Parathyroid adenoma (tissue), 2 donors: ENCODE data around the gene S100A10.

Source experiments
- H2AFZ ChIP-seq: fragments of 300-600 bp; sonication (generic); one replicate; pipeline ENCODE4 v1.7.0; 2017; ENCODE audit warnings: antibody characterized with exemption, mild to moderate bottlenecking
- H3K27ac ChIP-seq: fragments of 300-600 bp; sonication (generic); one replicate; pipeline ENCODE4 v1.7.0; 2017
- H3K27me3 ChIP-seq: fragments of 300-600 bp; sonication (generic); one replicate; pipeline ENCODE4 v1.7.0; 2017; ENCODE audit warnings: low read length; ENCODE audit not compliant: control insufficient read depth, insufficient read depth
- H3K36me3 ChIP-seq: fragments of 300-600 bp; sonication (generic); one replicate; pipeline ENCODE4 v1.7.0; 2017; ENCODE audit warnings: low read length; ENCODE audit not compliant: control insufficient read depth, insufficient read depth
- H3K4me1 ChIP-seq: fragments of 300-600 bp; sonication (generic); one replicate; pipeline ENCODE4 v1.7.0; 2017; ENCODE audit warnings: control low read depth
- H3K4me2 ChIP-seq: fragments of 300-600 bp; sonication (generic); one replicate; pipeline ENCODE4 v1.7.0; 2017; ENCODE audit warnings: low read length
- H3K4me3 ChIP-seq: fragments of 300-600 bp; sonication (generic); one replicate; pipeline ENCODE4 v1.7.0; 2017; ENCODE audit warnings: low read depth, low read length
- H3K79me2 ChIP-seq: fragments of 300-600 bp; sonication (generic); one replicate; pipeline ENCODE4 v1.7.0; 2017; ENCODE audit warnings: control low read depth
- H3K9ac ChIP-seq: fragments of 300-600 bp; sonication (generic); one replicate; pipeline ENCODE4 v1.7.0; 2017; ENCODE audit warnings: mild to moderate bottlenecking
- H3K9me3 ChIP-seq: fragments of 300-600 bp; sonication (generic); one replicate; pipeline ENCODE4 v1.7.0; 2017; ENCODE audit warnings: low read length; ENCODE audit not compliant: control insufficient read depth
- CTCF ChIP-seq: fragments of 300-600 bp; sonication (generic); IDR thresholded peaks from one replicate; pipeline ENCODE4 v1.7.0; 2017; ENCODE audit warnings: antibody characterized with exemption, mild to moderate bottlenecking
- donor health status: primary hyperparathyroidism.

Gene S100A10

GRCh38 chr1:151968791-151969399, 24.8 kb downstream of the S100A10 start:
- no peak overlapping the region for H3K9ac ChIP-seq
- H3K36me3 ChIP-seq, result no peaks in the 10 kb centered on the region
- TF ChIP-seq CTCF, result no peak
- no peak overlapping the region for H3K4me3 ChIP-seq
- H3K4me2 ChIP-seq, result no peak overlapping the region
- no peaks in the 10 kb centered on the region for H3K4me1 ChIP-seq
- no peaks in the 10 kb centered on the region for H3K27me3 ChIP-seq
- no peak overlapping the region for H3K27ac ChIP-seq
- H3K9me3 ChIP-seq, result no peaks in the 10 kb centered on the region
- H2AFZ ChIP-seq, result no peak overlapping the region
- no peaks in the 10 kb centered on the region for H3K79me2 ChIP-seq

- no peak overlapping the region for H3K27ac ChIP-seq
Measured at GRCh38 chr1:151968058-151968457, 25.6 kb downstream of the S100A10 start.

DNA sequence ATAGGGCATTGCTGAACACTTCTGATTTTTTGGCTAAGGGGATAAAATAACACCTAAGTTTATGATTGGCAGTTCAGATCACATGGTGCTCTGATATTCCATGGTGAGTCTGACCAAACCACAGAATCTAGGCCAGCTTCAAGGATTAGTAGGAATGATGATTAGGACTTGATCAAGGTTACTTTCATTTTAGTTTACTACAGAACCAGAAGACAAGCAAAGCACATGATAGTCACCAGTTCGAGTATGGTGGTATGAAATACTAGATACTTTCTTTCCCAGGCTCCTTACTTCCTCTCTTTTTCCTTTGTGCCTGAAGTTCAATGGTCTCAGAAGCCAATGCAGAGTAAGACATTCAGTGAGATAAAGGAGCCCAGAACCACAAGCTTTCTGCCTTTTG, 26.6 kb downstream of the S100A10 start:
- no peak overlapping the region for H3K27ac ChIP-seq
- no peak overlapping the region for H3K4me2 ChIP-seq
- no peak overlapping the region for H2AFZ ChIP-seq
- no peaks in the 10 kb centered on the region for H3K27me3 ChIP-seq
- H3K4me3 ChIP-seq, result no peak overlapping the region
- no peaks in the 10 kb centered on the region for H3K9me3 ChIP-seq
- no peaks in the 10 kb centered on the region for H3K79me2 ChIP-seq
- TF ChIP-seq CTCF, result no peak
- H3K4me1 ChIP-seq, result no peaks in the 10 kb centered on the region
- H3K36me3 ChIP-seq, result no peaks in the 10 kb centered on the region
- H3K9ac ChIP-seq, result no peak overlapping the region

More at GRCh38 chr1:151968058-151968457, 25.6 kb downstream of the S100A10 start:
- Histone ChIP-seq H3K36me3 (no peaks in the 10 kb centered on the region), H3K27me3 (no peaks in the 10 kb centered on the region), H3K79me2 (no peaks in the 10 kb centered on the region), H3K4me3 (no peak overlapping the region), H3K9me3 (no peaks in the 10 kb centered on the region), H3K9ac (no peak overlapping the region), H3K4me1 (no peaks in the 10 kb centered on the region), H2AFZ (peak overlapping the region; percentile 22), H3K4me2 (no peak overlapping the region)
- peak; percentile 63 for TF ChIP-seq CTCF

DNA sequence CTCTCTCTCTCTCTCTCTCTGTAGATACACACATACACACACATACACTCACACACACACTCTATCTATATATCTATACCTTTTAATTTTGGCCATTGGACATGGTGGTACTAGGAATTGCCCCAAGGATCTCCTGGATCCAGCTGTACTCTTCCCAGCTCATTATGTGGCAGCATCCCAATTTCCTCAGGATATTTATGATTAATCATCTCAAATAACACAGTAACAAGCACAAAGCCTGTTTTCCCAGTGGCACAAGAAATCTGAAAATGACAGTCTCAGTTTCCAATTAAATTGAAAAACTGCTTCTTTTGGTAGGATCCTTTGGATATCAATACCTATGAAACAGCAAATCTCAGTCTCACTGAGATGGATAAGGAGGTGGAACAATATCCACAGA, 27.6 kb downstream of the S100A10 start:
- Histone ChIP-seq H3K27ac (no peak overlapping the region), H3K27me3 (no peaks in the 10 kb centered on the region), H3K9ac (no peak overlapping the region), H3K4me2 (no peak overlapping the region), H2AFZ (no peak overlapping the region), H3K36me3 (no peaks in the 10 kb centered on the region), H3K79me2 (no peaks in the 10 kb centered on the region), H3K4me1 (no peaks in the 10 kb centered on the region), H3K9me3 (no peaks in the 10 kb centered on the region), H3K4me3 (no peak overlapping the region)
- TF ChIP-seq CTCF, result no peak

GRCh38 chr1:151964510-151964909, 29.1 kb downstream of the S100A10 start:
- Histone ChIP-seq H3K27me3 (no peaks in the 10 kb centered on the region), H3K4me3 (no peak overlapping the region), H3K9ac (no peak overlapping the region), H2AFZ (no peak overlapping the region), H3K4me1 (no peaks in the 10 kb centered on the region), H3K9me3 (no peaks in the 10 kb centered on the region), H3K27ac (no peak overlapping the region), H3K4me2 (no peak overlapping the region), H3K79me2 (no peaks in the 10 kb centered on the region), H3K36me3 (no peaks in the 10 kb centered on the region)
- TF ChIP-seq CTCF, result no peak
